NCI-H526 treated with DMSO at 0.1 percent for 48 hours (cell line): ENCODE data around the gene NOM1.
A peak's percentile ranks its signal among the peaks of the same experiment; 100 is the strongest.

Source experiments
- DNase-seq: peaks from one replicate; lab custom pipeline; 2025; lab: John Stamatoyannopoulos, UW

Gene NOM1

GRCh38 chr7:157017603-157018327 lies 68.3 kb downstream of the NOM1 start:
- DNase-seq: peak; percentile 65

- no peak for DNase-seq
Observed at GRCh38 chr7:157018328-157018996, 69.0 kb downstream of the NOM1 start.

GRCh38 chr7:157018997-157019608 lies 69.6 kb downstream of the NOM1 start:
- DNase-seq: peak; percentile 43

GRCh38 chr7:157019718-157020451 lies 70.4 kb downstream of the NOM1 start:
- DNase-seq: no peak

GRCh38 chr7:157020514-157021070 lies 71.1 kb downstream of the NOM1 start:
- DNase-seq: no peak

GRCh38 chr7:157021071-157021870 lies 71.8 kb downstream of the NOM1 start:
- no peak for DNase-seq

GRCh38 chr7:157021871-157022680 lies 72.6 kb downstream of the NOM1 start:
- DNase-seq: no peak
